Right lobe of liver (tissue), 6 donors: ENCODE results near the gene UNKL. TPM values are rescaled to one million over a fixed set of nuclear protein-coding genes. Genes with fewer than 3 reads are reported as not detected.

ENCODE experiments used
- ATAC-seq, 4 donors: fragments of 200-7000 bp; cut with Tn5 transposase; one replicate each; pipeline ENCODE4 v1.9.1; 2020; ENCODE audit warnings: mild to moderate bottlenecking in 4 of 4, moderate library complexity in 4 of 4
- DNase-seq, 3 donors: peaks; one replicate each; pipeline ENCODE4 v3.0.0-alpha.2; 2020
- H3K27ac ChIP-seq, 3 donors: fragments of 200-600 bp; one replicate each; pipeline ENCODE4 v1.8.0; 2022
- H3K27me3 ChIP-seq, 2 donors: fragments of 200-600 bp; one replicate each; pipeline ENCODE4 v1.8.0; 2022
- H3K36me3 ChIP-seq, 4 donors: fragments of 200-600 bp; sonication (generic) in 1 of 4; one replicate each; pipeline versions ENCODE4 v1.5.1 to v1.8.0; 2017 to 2022; ENCODE audit warnings: control low read depth in 1 of 4
- H3K4me1 ChIP-seq, 4 donors: fragments of 200-600 bp; sonication (generic) in 1 of 4; one replicate each; pipeline versions ENCODE4 v1.5.1 to v1.8.0; 2017 to 2022; ENCODE audit warnings: control low read depth in 1 of 4
- H3K4me3 ChIP-seq, 3 donors: fragments of 200-600 bp; one replicate each; pipeline ENCODE4 v1.8.0; 2022
- H3K9me3 ChIP-seq, 4 donors: fragments of 200-600 bp; sonication (generic) in 1 of 4; one replicate each; pipeline versions ENCODE4 v1.5.1 to v1.8.0; 2017 to 2022; ENCODE audit warnings: control low read depth in 1 of 4
- CTCF ChIP-seq, 4 donors: fragments of 200-600 bp in 3 of 4; fragments of 450-650 bp in 1 of 4; IDR thresholded peaks; one replicate each; pipeline versions ENCODE4 v1.5.1 to v1.8.0; 2016 to 2022; ENCODE audit warnings: antibody characterized with exemption in 4 of 4, mild to moderate bottlenecking in 2 of 4
- POLR2A ChIP-seq: fragments of 450-650 bp; IDR thresholded peaks from one replicate; pipeline ENCODE4 v1.6.1; 2017; ENCODE audit warnings: antibody characterized with exemption, mild to moderate bottlenecking
- WGBS: methylation state at CpG from one replicate; pipeline ENCODE4 v1.1.6; 2018; ENCODE audit warnings: low coverage, low lambda C conversion rate; ENCODE audit not compliant: insufficient coverage; ENCODE audit errors: missing lambda C conversion rate; 5-methylcytosine and 5-hydroxymethylcytosine counted together
- intact Hi-C, 2 donors: fragments of 100-400 bp; cut with DNase I; formaldehyde crosslinking; loops; one replicate each; pipeline versions ENCODE4 v1.11.2 to v1.14.1; 2022
- total RNA-seq, 6 experiments: library from RNA; depleted of rRNA in 2 of 6; stranded (reverse); fragments of >200 nt in 2 of 6; fragmentation: NEBNext Ultra II Directional in 3 of 6; extraction: Animal tissue kit (Norgen Biotek cat#: 25700) in 3 of 6; gene quantifications; one replicate each; pipeline versions ENCODE4 v1.1.0 to v1.2.4, GENCODE V29; 2016 to 2023
- donor health status: DM: no; HTN: yes; CAD: no.
- donor health status: DM: no; HTN: no; CAD: no.
- donor health status: DM: no; HTN: no; CAD: no.
- donor health status: DM: no; HTN: yes; CAD: no.
- donor health status: DM: no; HTN: yes; CAD: no.

UNKL gene
- total RNA-seq, 6 experiments from 2014 or later: 9.0 to 14.2 (median 12.0) TPM

DNA sequence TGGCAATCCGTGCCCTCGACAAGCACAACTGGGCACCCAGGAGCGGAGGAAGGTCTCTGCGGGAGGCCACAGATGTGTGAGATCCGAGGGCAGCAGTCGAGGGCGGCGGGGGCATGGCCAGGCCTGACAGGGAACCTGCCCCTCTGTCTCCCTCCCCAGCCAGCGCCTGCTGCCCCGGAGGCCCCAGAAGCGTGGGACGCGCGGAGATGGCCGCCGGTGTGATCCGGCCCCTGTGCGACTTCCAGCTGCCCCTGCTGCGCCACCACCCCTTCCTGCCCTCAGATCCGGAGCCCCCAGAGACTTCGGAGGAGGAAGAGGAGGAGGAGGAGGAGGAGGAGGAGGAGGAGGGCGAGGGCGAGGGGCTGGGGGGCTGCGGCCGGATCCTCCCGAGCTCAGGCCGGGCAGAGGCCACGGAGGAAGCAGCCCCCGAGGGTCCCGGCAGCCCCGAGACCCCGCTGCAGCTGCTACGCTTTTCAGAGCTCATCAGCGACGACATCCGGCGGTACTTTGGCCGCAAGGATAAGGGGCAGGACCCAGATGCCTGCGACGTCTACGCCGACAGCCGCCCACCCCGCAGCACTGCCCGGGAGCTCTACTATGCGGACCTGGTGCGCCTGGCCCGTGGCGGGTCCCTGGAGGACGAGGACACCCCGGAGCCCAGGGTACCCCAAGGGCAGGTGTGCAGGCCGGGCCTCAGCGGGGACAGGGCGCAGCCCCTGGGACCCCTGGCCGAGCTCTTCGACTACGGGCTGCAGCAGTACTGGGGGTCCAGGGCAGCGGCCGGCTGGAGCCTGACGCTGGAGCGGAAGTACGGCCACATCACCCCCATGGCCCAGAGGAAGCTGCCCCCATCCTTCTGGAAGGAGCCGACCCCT is 18.1 kb upstream of the UNKL start:
- H3K9me3 ChIP-seq: no peaks in the 10 kb centered on the region
- no peak for TF ChIP-seq CTCF (IDR thresholded peaks at IDR 0.05)
- TF ChIP-seq POLR2A: no peak
- H3K36me3 ChIP-seq: no peaks in the 10 kb centered on the region
- intact Hi-C loops: no loop called here
- no peak overlapping the region for H3K27ac ChIP-seq
- no peaks in the 10 kb centered on the region for H3K27me3 ChIP-seq
- no peak overlapping the region for H3K4me3 ChIP-seq
- peaks cover 0 to 11% (median 5%) of the 10 kb centered on the region in 4 donors for H3K4me1 ChIP-seq
- no peak for DNase-seq
- ATAC-seq: no peak
- 76% methylated on average over 7 of the region's 63 CpGs for WGBS

DNA sequence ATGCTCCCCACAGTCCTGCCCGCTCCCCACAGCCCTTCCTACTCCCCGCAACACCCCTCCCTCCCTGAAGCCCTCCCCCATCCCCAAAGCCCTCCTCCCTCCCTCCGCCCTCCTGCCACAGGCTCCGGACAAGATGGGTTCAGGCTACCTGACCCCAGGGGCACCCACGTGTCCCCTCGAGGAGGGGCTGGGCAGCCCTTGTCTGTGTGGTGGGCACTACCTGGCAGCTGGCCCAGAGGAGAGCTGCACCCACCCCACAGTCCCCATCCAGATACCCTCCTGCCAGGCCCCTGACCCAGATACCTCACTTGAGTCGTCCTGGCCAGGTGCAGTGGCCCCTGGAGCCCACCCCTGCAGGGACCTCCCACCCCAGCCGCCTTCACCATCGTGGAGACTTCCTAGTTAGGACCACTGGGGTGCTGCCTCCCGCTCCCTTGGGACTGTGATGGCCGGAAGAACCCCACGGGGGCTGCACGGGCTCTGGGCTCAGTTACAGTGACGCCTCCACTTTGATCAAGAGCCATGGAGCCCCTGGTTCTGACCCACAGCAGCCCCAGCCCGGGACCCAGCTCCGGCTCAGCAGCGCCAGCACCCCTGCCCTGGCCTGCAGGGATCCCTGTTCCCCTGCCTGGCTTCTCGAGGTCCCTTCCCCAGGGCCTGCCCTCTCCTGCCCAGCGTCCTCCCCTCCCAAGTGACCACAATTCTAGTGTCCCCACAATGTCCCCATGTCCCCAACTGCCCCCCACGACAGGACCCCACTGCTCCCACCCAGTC is 17.2 kb upstream of the UNKL start:
- 80% methylated on average over 1 of the region's 20 CpGs for WGBS
- Histone ChIP-seq H3K4me1 (peaks cover 0 to 11% (median 5%) of the 10 kb centered on the region in 4 donors), H3K27ac (no peak overlapping the region), H3K9me3 (no peaks in the 10 kb centered on the region), H3K4me3 (no peak overlapping the region), H3K27me3 (no peaks in the 10 kb centered on the region), H3K36me3 (no peaks in the 10 kb centered on the region)
- ATAC-seq (no peak), DNase-seq (no peak)
- no peak for TF ChIP-seq CTCF (IDR thresholded peaks at IDR 0.05)
- TF ChIP-seq POLR2A: no peak
- intact Hi-C loops: no loop called here

- intact Hi-C loops: no loop called here
- no peak within 1 kb of the TSS for H3K4me3 ChIP-seq
- H3K9me3 ChIP-seq: no peaks in the 10 kb centered on the region
- peak; percentile 13 to 33 (median 28) for TF ChIP-seq CTCF (IDR thresholded peaks at IDR 0.05)
- TF ChIP-seq POLR2A: no peak
- H3K27ac ChIP-seq: no peak within 1 kb of the TSS
- 25% methylated on average over 10 of the region's 35 CpGs for WGBS
- H3K27me3 ChIP-seq: no peaks in the 10 kb centered on the region
- no peaks in the 10 kb centered on the region for H3K36me3 ChIP-seq
- peaks cover 0 to 11% (median 5%) of the 10 kb centered on the region in 4 donors for H3K4me1 ChIP-seq
- ATAC-seq (peak; percentile 53 to 73 (median 68)), DNase-seq (no peak)
These were observed 16.4 kb upstream of the UNKL start, which contains the start of gene PERCC1 for GRCh38 chr16:1430759-1431496. Gene PERCC1, plus strand, starts transcription at chr16:1431078. Its CDS starts 1,516 bp downstream, at chr16:1432594.

DNA sequence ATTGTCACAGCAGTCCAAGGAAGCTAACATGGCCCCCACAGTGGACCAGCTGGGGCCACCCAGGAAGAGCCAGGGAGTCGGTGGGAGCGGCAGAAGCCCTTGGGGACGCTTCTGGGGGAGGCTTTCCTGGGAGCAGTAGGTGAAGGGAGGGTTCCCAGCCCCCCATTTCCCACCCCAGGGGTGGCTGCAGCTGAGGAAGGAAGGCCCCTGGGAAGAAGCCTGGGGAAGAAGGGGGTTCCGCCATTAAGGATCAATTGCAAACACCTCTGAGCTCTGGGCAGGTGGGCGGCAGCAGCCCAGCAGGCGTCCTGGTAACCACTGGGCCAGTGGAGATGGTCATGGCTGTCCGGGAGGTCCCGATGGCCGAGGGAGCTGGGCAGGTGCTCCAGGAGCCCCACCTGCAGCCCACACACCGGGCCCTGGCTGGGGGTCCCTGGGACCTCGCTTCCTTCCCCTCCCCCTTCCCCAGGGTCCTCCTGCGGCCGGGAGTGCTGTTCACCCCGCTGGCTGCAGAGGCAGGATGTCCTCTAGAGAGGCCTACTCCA is 15.8 kb upstream of the UNKL start:
- TF ChIP-seq POLR2A: no peak
- no peak for TF ChIP-seq CTCF (IDR thresholded peaks at IDR 0.05)
- no peak overlapping the region for H3K27ac ChIP-seq
- no peak overlapping the region for H3K4me3 ChIP-seq
- 33% methylated on average over 1 of the region's 14 CpGs for WGBS
- peaks cover 0 to 11% (median 5%) of the 10 kb centered on the region in 4 donors for H3K4me1 ChIP-seq
- intact Hi-C loops: no loop called here
- H3K36me3 ChIP-seq: no peaks in the 10 kb centered on the region
- H3K9me3 ChIP-seq: no peaks in the 10 kb centered on the region
- ATAC-seq (no peak), DNase-seq (no peak)
- H3K27me3 ChIP-seq: no peaks in the 10 kb centered on the region
